H1 (cell line): ENCODE measurements around the gene SEMA3D. TPM values are rescaled to one million over a fixed set of nuclear protein-coding genes. Genes with fewer than 3 reads are reported as not detected.

Experiments
- CTCF ChIA-PET: fragments of 300-600 bp; sonication (Branson Sonifier 250); formaldehyde crosslinking; loops from one replicate; lab custom pipeline; 2021; ENCODE audit not compliant: partially characterized antibody; lab: Charles Lee
- POLR2A ChIA-PET: fragments of 300-600 bp; sonication (Branson Sonifier 250); formaldehyde crosslinking; loops from one replicate; lab custom pipeline; 2021; ENCODE audit warnings: inconsistent platforms; ENCODE audit not compliant: partially characterized antibody; lab: Charles Lee
- DNase-seq, 2 experiments: peaks; one replicate each; pipeline versions ENCODE4 v3.0.0 to v3.0.0-alpha.2; 2010 to 2022; ENCODE audit warnings: low spot score in 2 of 2, low read depth in 1 of 2, mixed read lengths in 1 of 2
- FAIRE-seq: peaks from 2 replicates; lab custom pipeline; 2011; peaks lifted over from hg19 to GRCh38; lab: Jason Lieb, UNC
- H2AFZ ChIP-seq: 2 replicates; pipeline ENCODE4 v1.8.1; 2012; ENCODE audit warnings: low read length, inconsistent platforms
- H2AK5ac ChIP-seq: 2 replicates; pipeline ENCODE4 v1.6.1; 2013; ENCODE audit warnings: low read depth, low read length
- H2BK120ac ChIP-seq: replicated peaks from 2 replicates; pipeline ENCODE3; 2013; ENCODE audit warnings: low read depth, low read length, inconsistent platforms
- H2BK12ac ChIP-seq: 2 replicates; pipeline ENCODE4 v1.6.1; 2013; ENCODE audit warnings: low read depth, low read length
- H2BK15ac ChIP-seq: 2 replicates; pipeline ENCODE4 v1.6.1; 2013; ENCODE audit warnings: low read length
- H2BK20ac ChIP-seq: 2 replicates; pipeline ENCODE4 v1.6.1; 2013; ENCODE audit warnings: low read length
- H2BK5ac ChIP-seq: 2 replicates; pipeline ENCODE4 v1.6.1; 2013; ENCODE audit warnings: low read depth, low read length
- H3K14ac ChIP-seq: 2 replicates; pipeline ENCODE4 v1.6.1; 2013; ENCODE audit warnings: inconsistent platforms; ENCODE audit not compliant: insufficient read length
- H3K18ac ChIP-seq: 2 replicates; pipeline ENCODE4 v1.6.1; 2013; ENCODE audit warnings: low read length; ENCODE audit errors: extremely low read depth
- H3K23ac ChIP-seq: 2 replicates; pipeline ENCODE4 v1.6.1; 2013; ENCODE audit warnings: inconsistent platforms; ENCODE audit not compliant: insufficient read length
- H3K23me2 ChIP-seq: 2 replicates; pipeline ENCODE4 v1.6.1; 2013; ENCODE audit warnings: low read depth, low read length
- H3K27ac ChIP-seq: 2 replicates; pipeline ENCODE4 v1.6.1; 2011; ENCODE audit warnings: low read depth, low read length, inconsistent platforms
- H3K27me3 ChIP-seq, 4 experiments: replicated peaks in 1 of 4; 1 replicate in 1 of 4; 2 replicates in 3 of 4; pipeline versions ENCODE4 v1.6.1 to v1.8.1; 2011 to 2013; ENCODE audit warnings: low read length in 3 of 4, mild to moderate bottlenecking in 3 of 4, inconsistent platforms in 2 of 4, mixed read lengths in 2 of 4, moderate library complexity in 1 of 4; ENCODE audit not compliant: control insufficient read depth in 3 of 4, insufficient read depth in 3 of 4; ENCODE audit errors: extremely low read depth in 1 of 4
- H3K36me3 ChIP-seq, 4 experiments: 2 replicates each; pipeline versions ENCODE4 v1.6.1 to v1.8.1; 2011 to 2013; ENCODE audit warnings: mild to moderate bottlenecking in 4 of 4, low read length in 3 of 4, moderate library complexity in 2 of 4, control low read depth in 1 of 4, inconsistent platforms in 1 of 4; ENCODE audit not compliant: insufficient read depth in 4 of 4, control insufficient read depth in 2 of 4
- H3K4ac ChIP-seq: replicated peaks from 2 replicates; pipeline ENCODE3; 2013; ENCODE audit warnings: low read length, low read depth, mixed read lengths, inconsistent platforms; ENCODE audit not compliant: insufficient read length
- H3K4me1 ChIP-seq, 4 experiments: replicated peaks in 1 of 4; 1 replicate in 1 of 4; 2 replicates in 3 of 4; pipeline versions ENCODE4 v1.6.1 to v1.8.1; 2011 to 2013; ENCODE audit warnings: low read length in 3 of 4, inconsistent platforms in 2 of 4, mixed read lengths in 1 of 4; ENCODE audit not compliant: insufficient read depth in 4 of 4, control insufficient read depth in 3 of 4
- H3K4me2 ChIP-seq, 2 experiments: 2 replicates each; pipeline versions ENCODE4 v1.6.1 to v1.8.1; 2011 to 2013; ENCODE audit warnings: low read depth in 2 of 2, low read length in 2 of 2, control low read depth in 1 of 2, inconsistent platforms in 1 of 2, mild to moderate bottlenecking in 1 of 2; ENCODE audit not compliant: insufficient read depth in 1 of 2
- H3K4me3 ChIP-seq, 4 experiments: fragments of 200-600, 300-600 bp in 1 of 4; sonication (generic), shearing (Covaris generic), sonication (Bioruptor Twin) in 1 of 4; 2 replicates each; pipeline versions ENCODE4 v1.5.1 to v1.8.1; 2011 to 2016; ENCODE audit warnings: low read length in 4 of 4, low read depth in 3 of 4, control low read depth in 2 of 4, inconsistent platforms in 2 of 4, mild to moderate bottlenecking in 2 of 4, mixed read lengths in 1 of 4, moderate library complexity in 1 of 4; ENCODE audit not compliant: insufficient read depth in 2 of 4; ENCODE audit errors: extremely low read depth in 1 of 4
- H3K56ac ChIP-seq: replicated peaks from 2 replicates; pipeline ENCODE3; 2013; ENCODE audit warnings: low read depth, mild to moderate bottlenecking, mixed read lengths, low read length, inconsistent platforms; ENCODE audit not compliant: insufficient read length
- H3K79me1 ChIP-seq: 2 replicates; pipeline ENCODE4 v1.6.1; 2013; ENCODE audit warnings: low read depth, low read length, control low read depth
- H3K79me2 ChIP-seq, 2 experiments: 2 replicates each; pipeline versions ENCODE4 v1.6.1 to v1.8.1; 2012 to 2013; ENCODE audit warnings: low read length in 2 of 2, mild to moderate bottlenecking in 2 of 2, inconsistent platforms in 1 of 2; ENCODE audit not compliant: insufficient read depth in 2 of 2, control insufficient read depth in 1 of 2
- H3K9ac ChIP-seq, 4 experiments: replicated peaks in 1 of 4; 1 replicate in 1 of 4; 2 replicates in 3 of 4; pipeline versions ENCODE4 v1.6.1 to v1.8.1; 2011 to 2013; ENCODE audit warnings: low read depth in 3 of 4, low read length in 3 of 4, control low read depth in 2 of 4, mild to moderate bottlenecking in 2 of 4, moderate library complexity in 2 of 4, inconsistent platforms in 1 of 4; ENCODE audit errors: extremely low read depth in 1 of 4
- H3K9me3 ChIP-seq, 2 experiments: 2 replicates each; pipeline versions ENCODE4 v1.6.1 to v1.8.1; 2012 to 2013; ENCODE audit warnings: mild to moderate bottlenecking in 2 of 2, moderate library complexity in 2 of 2, control low read depth in 1 of 2, inconsistent platforms in 1 of 2, low read depth in 1 of 2, low read length in 1 of 2, mixed read lengths in 1 of 2; ENCODE audit not compliant: insufficient read depth in 2 of 2
- H4K20me1 ChIP-seq, 2 experiments: replicated peaks in 1 of 2; 2 replicates each; pipeline versions ENCODE3 to v1.8.1; 2011 to 2013; ENCODE audit warnings: inconsistent platforms in 2 of 2, low read length in 2 of 2, mild to moderate bottlenecking in 1 of 2; ENCODE audit not compliant: insufficient read depth in 2 of 2, control insufficient read depth in 1 of 2
- H4K5ac ChIP-seq: 2 replicates; pipeline ENCODE4 v1.6.1; 2013; ENCODE audit warnings: low read length, low read depth, mixed read lengths, inconsistent platforms; ENCODE audit not compliant: insufficient read length
- H4K8ac ChIP-seq: 2 replicates; pipeline ENCODE4 v1.8.0; 2013; ENCODE audit warnings: mild to moderate bottlenecking, moderate library complexity, low read length, inconsistent platforms; ENCODE audit not compliant: insufficient read depth; ENCODE audit errors: extremely low read depth
- H4K91ac ChIP-seq: replicated peaks from 2 replicates; pipeline ENCODE3; 2013; ENCODE audit warnings: low read length, mixed read lengths, inconsistent platforms; ENCODE audit not compliant: insufficient read length
- BACH1 ChIP-seq: IDR thresholded peaks from 2 replicates; pipeline ENCODE4 v1.6.1; 2012; ENCODE audit warnings: low read length, improper control_type of control experiment
- EGR1 ChIP-seq: IDR thresholded peaks from 2 replicates; pipeline ENCODE4 v1.6.1; 2011; ENCODE audit warnings: low read depth, low read length, borderline replicate concordance
- HDAC2 ChIP-seq, 2 experiments: fragments of 300-600 bp in 1 of 2; sonication (generic) in 1 of 2; IDR thresholded peaks; 2 replicates each; pipeline ENCODE4 v1.6.1; 2011 to 2012; ENCODE audit warnings: low read depth in 2 of 2, low read length in 2 of 2, mild to moderate bottlenecking in 2 of 2, moderate library complexity in 2 of 2, borderline replicate concordance in 1 of 2, inconsistent platforms in 1 of 2
- JUND ChIP-seq: IDR thresholded peaks from 2 replicates; pipeline ENCODE4 v1.6.1; 2011; ENCODE audit warnings: mild to moderate bottlenecking, improper control_type of control experiment, low read length
- POLR2AphosphoS5 ChIP-seq: IDR thresholded peaks from 2 replicates; pipeline ENCODE4 v1.6.1; 2011; ENCODE audit warnings: low read depth, low read length
- SP2 ChIP-seq: IDR thresholded peaks from 2 replicates; pipeline ENCODE4 v1.6.1; 2012; ENCODE audit warnings: mild to moderate bottlenecking, low read length, inconsistent platforms
- TBP ChIP-seq: IDR thresholded peaks from 2 replicates; pipeline ENCODE4 v1.6.1; 2011; ENCODE audit warnings: low read depth, low read length, improper control_type of control experiment
- TEAD4 ChIP-seq: IDR thresholded peaks from 2 replicates; pipeline ENCODE4 v1.6.1; 2012; ENCODE audit warnings: low read depth, low read length, inconsistent platforms, mixed read lengths
- WGBS, 2 experiments: shearing (Covaris generic) in 1 of 2; methylation state at CpG; one replicate each; pipeline versions ENCODE4 v1.1.6 to v1.1.7; 2013 to 2015; ENCODE audit warnings: low lambda C conversion rate in 2 of 2, mixed read lengths in 2 of 2, inconsistent platforms in 1 of 2, low coverage in 1 of 2, missing lambda C conversion rate in 1 of 2; ENCODE audit not compliant: insufficient replicate concordance in 2 of 2, insufficient coverage in 1 of 2, insufficient read length in 1 of 2; ENCODE audit errors: extremely low coverage in 1 of 2, missing lambda C conversion rate in 1 of 2; 5-methylcytosine and 5-hydroxymethylcytosine counted together
- polyA plus RNA-seq, 7 experiments: library from polyadenylated mRNA; depleted of rRNA in 3 of 7; stranded (reverse) in 5 of 7; unstranded in 2 of 7; fragments of >200 nt in 5 of 7; fragments of 200-250 nt in 2 of 7; gene quantifications; 1 replicate in 5 of 7; 2 replicates in 1 of 7; 4 replicates in 1 of 7; pipeline versions ENCODE4 v1.2.1 to v1.2.3, GENCODE V29; 2011 to 2013; ENCODE audit warnings: missing spikeins in 2 of 7, mixed read lengths in 2 of 7
- total RNA-seq: library from RNA; stranded (reverse); fragmentation: NEBNext Ultra II Directional; extraction: Animal tissue kit (Norgen Biotek cat#: 25700); gene quantifications from 2 replicates; pipeline ENCODE4 v1.2.1, GENCODE V29; 2021
- TF ChIP-seq, protein P1 (sequence below): IDR thresholded peaks from 2 replicates; pipeline ENCODE4 v1.6.1; 2012; ENCODE audit warnings: inconsistent platforms

SEMA3D gene
- total and polyA plus RNA-seq, 2 of the 8 experiments (the other 6 are each of a cell fraction or from before 2014, with no cell fraction given): 1.6 to 3.5 TPM

DNA sequence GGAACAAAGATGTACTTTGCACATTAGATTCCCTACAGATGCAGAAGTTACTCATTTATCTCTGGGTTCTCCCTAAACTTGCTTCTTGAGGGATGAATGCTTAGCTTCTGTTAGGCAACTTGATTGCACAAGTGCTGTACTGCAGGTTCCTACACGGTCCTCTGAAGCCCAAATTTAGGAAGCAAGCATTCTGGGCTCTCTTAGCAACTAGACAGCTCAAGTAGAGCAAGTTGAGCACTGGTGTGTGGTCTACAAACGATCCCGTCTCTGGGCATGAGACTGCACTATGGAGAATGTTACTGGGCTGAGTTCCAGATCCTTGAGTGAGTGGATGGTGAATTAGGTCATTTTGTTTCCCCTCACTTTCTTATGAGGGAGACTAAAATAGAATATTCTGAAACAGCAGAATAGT lies 14.3 kb downstream of the SEMA3D start:
- 89% methylated on average over 3 of the region's 3 CpGs; no CpG with 5 or more reads in 1 of the 2 experiments for WGBS, 2 experiments
- CTCF ChIA-PET: no interaction called here
- TF ChIP-seq EGR1 (no peak), POLR2AphosphoS5 (no peak), JUND (no peak), TEAD4 (no peak), HDAC2 (IDR thresholded peaks at IDR 0.05; ENCODE audit: borderline replicate concordance in 1 of 2, low read depth in 2 of 2, low read length in 2 of 2) (no peak), SP2 (no peak), BACH1 (no peak), TBP (no peak)
- TF ChIP-seq, protein P1, sequence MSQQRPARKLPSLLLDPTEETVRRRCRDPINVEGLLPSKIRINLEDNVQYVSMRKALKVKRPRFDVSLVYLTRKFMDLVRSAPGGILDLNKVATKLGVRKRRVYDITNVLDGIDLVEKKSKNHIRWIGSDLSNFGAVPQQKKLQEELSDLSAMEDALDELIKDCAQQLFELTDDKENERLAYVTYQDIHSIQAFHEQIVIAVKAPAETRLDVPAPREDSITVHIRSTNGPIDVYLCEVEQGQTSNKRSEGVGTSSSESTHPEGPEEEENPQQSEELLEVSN: no peak

More for the DNA sequence above, 14.3 kb downstream of the SEMA3D start:
- H3K27me3 ChIP-seq: no peaks in the 10 kb centered on the region
- H3K56ac ChIP-seq: no peak overlapping the region
- H3K4ac ChIP-seq: no peak overlapping the region
- no peak overlapping the region for H3K27ac ChIP-seq
- no peaks in the 10 kb centered on the region for H3K36me3 ChIP-seq
- H2BK12ac ChIP-seq: no peak overlapping the region
- no peak overlapping the region for H3K4me3 ChIP-seq
- POLR2A ChIA-PET: no interaction called here
- H4K20me1 ChIP-seq: no peaks in the 10 kb centered on the region
- H3K4me2 ChIP-seq: no peak overlapping the region
- no peak overlapping the region for H2BK20ac ChIP-seq
- H3K9ac ChIP-seq: no peak overlapping the region
- no peak overlapping the region for H2BK15ac ChIP-seq
- H2AK5ac ChIP-seq: no peak overlapping the region
- no peak for DNase-seq
- no peak overlapping the region for H4K91ac ChIP-seq
- H2BK5ac ChIP-seq: no peak overlapping the region
- no peaks in the 10 kb centered on the region for H3K79me1 ChIP-seq
- H2BK120ac ChIP-seq: no peak overlapping the region
- no peak overlapping the region for H3K18ac ChIP-seq
- H3K9me3 ChIP-seq: no peaks in the 10 kb centered on the region
- no peaks in the 10 kb centered on the region for H3K23me2 ChIP-seq
- no peak overlapping the region for H3K14ac ChIP-seq
- H3K79me2 ChIP-seq: no peaks in the 10 kb centered on the region
- no peak overlapping the region for H2AFZ ChIP-seq
- no peak overlapping the region for H4K5ac ChIP-seq
- H3K4me1 ChIP-seq: no peaks in the 10 kb centered on the region
- no peak for FAIRE-seq
- H3K23ac ChIP-seq: no peak overlapping the region
- H4K8ac ChIP-seq: no peak overlapping the region
